GM23248 (cell line): ENCODE data around the gene DDX39B. TPM values are rescaled to one million over a fixed set of nuclear protein-coding genes. Genes with fewer than 3 reads are reported as not detected.

ENCODE experiments used
- DNase-seq: peaks from one replicate; pipeline ENCODE4 v3.0.0-alpha.2; 2015
- H2AFZ ChIP-seq: fragments of 200-600 bp; sonication (generic); 2 replicates; pipeline ENCODE4 v1.6.1; 2016; ENCODE audit warnings: antibody characterized with exemption
- H3F3A ChIP-seq: fragments of 200-600 bp; sonication (generic); 2 replicates; pipeline ENCODE4 v1.6.1; 2016; ENCODE audit warnings: mild to moderate bottlenecking, antibody characterized with exemption, mixed run types; ENCODE audit not compliant: insufficient read depth
- H3K27ac ChIP-seq: fragments of 200-600 bp; sonication (generic); 2 replicates; pipeline ENCODE4 v1.5.1; 2016; ENCODE audit warnings: mild to moderate bottlenecking
- H3K27me3 ChIP-seq: fragments of 200-600 bp; sonication (generic); replicated peaks from 2 replicates; pipeline ENCODE4 v1.6.1; 2016; ENCODE audit warnings: mild to moderate bottlenecking; ENCODE audit not compliant: insufficient read depth
- H3K36me3 ChIP-seq: fragments of 200-600 bp; sonication (generic); 2 replicates; pipeline ENCODE4 v1.6.1; 2016; ENCODE audit warnings: low read depth, mild to moderate bottlenecking
- H3K4me1 ChIP-seq: fragments of 200-600 bp; sonication (generic); 2 replicates; pipeline ENCODE4 v1.6.1; 2016; ENCODE audit warnings: mild to moderate bottlenecking; ENCODE audit not compliant: insufficient read depth
- H3K4me2 ChIP-seq: fragments of 200-600 bp; sonication (generic); one replicate; pipeline ENCODE4 v1.6.1; 2016; ENCODE audit warnings: mild to moderate bottlenecking; ENCODE audit not compliant: unreplicated experiment
- H3K4me3 ChIP-seq: fragments of 200-600 bp; sonication (generic); 2 replicates; pipeline ENCODE4 v1.5.1; 2016; ENCODE audit warnings: mild to moderate bottlenecking
- H3K79me2 ChIP-seq: fragments of 200-600 bp; sonication (generic); 2 replicates; pipeline ENCODE4 v1.6.1; 2016; ENCODE audit warnings: mild to moderate bottlenecking; ENCODE audit not compliant: insufficient read depth
- H3K9ac ChIP-seq: fragments of 200-600 bp; sonication (generic); 2 replicates; pipeline ENCODE4 v1.6.1; 2016; ENCODE audit warnings: mild to moderate bottlenecking
- H3K9me2 ChIP-seq: fragments of 200-600 bp; sonication (generic); 2 replicates; pipeline ENCODE4 v1.6.1; 2016; ENCODE audit warnings: mixed run types, mild to moderate bottlenecking, moderate library complexity; ENCODE audit not compliant: insufficient read depth
- H3K9me3 ChIP-seq: fragments of 200-600 bp; sonication (generic); one replicate; pipeline ENCODE4 v1.6.1; 2017; ENCODE audit warnings: low read depth
- H4K20me1 ChIP-seq: fragments of 200-600 bp; sonication (generic); 2 replicates; pipeline ENCODE4 v1.6.0; 2016; ENCODE audit not compliant: insufficient read depth
- EZH2 ChIP-seq: fragments of 200-600 bp; sonication (generic); IDR thresholded peaks from 2 replicates; pipeline ENCODE4 v1.6.1; 2018; ENCODE audit warnings: antibody characterized with exemption, mild to moderate bottlenecking; ENCODE audit not compliant: insufficient read depth, poor library complexity, severe bottlenecking
- EZH2phosphoT487 ChIP-seq: fragments of 200-600 bp; sonication (generic); IDR thresholded peaks from 2 replicates; pipeline ENCODE4 v1.6.1; 2018; ENCODE audit warnings: antibody characterized with exemption, moderate library complexity, mild to moderate bottlenecking, low read depth; ENCODE audit not compliant: insufficient read depth
- WGBS, 2 experiments: methylation state at CpG; one replicate each; pipeline ENCODE4 v1.1.6; 2015 to 2017; ENCODE audit warnings: low lambda C conversion rate in 2 of 2, low coverage in 1 of 2; ENCODE audit errors: missing lambda C conversion rate in 2 of 2; 5-methylcytosine and 5-hydroxymethylcytosine counted together
- in situ Hi-C: fragments of 300-500 bp; cut with MboI; formaldehyde crosslinking; loops from 2 replicates; pipeline ENCODE4 v1.15.0; 2020
- polyA plus RNA-seq: library from polyadenylated mRNA; unstranded; fragments of >200 nt; fragmentation: Nextera tagmentation; extraction: Ambion mirVana; gene quantifications from 2 replicates; pipeline ENCODE4 v1.2.1, GENCODE V29; 2016
- total RNA-seq: library from RNA; depleted of rRNA; stranded (reverse); fragments of >200 nt; shearing (Covaris generic); gene quantifications from 2 replicates; pipeline ENCODE4 v1.2.3, GENCODE V29; 2014

The DDX39B gene
- total and polyA plus RNA-seq, 2 experiments from 2014 or later = 197 to 415 TPM

DNA sequence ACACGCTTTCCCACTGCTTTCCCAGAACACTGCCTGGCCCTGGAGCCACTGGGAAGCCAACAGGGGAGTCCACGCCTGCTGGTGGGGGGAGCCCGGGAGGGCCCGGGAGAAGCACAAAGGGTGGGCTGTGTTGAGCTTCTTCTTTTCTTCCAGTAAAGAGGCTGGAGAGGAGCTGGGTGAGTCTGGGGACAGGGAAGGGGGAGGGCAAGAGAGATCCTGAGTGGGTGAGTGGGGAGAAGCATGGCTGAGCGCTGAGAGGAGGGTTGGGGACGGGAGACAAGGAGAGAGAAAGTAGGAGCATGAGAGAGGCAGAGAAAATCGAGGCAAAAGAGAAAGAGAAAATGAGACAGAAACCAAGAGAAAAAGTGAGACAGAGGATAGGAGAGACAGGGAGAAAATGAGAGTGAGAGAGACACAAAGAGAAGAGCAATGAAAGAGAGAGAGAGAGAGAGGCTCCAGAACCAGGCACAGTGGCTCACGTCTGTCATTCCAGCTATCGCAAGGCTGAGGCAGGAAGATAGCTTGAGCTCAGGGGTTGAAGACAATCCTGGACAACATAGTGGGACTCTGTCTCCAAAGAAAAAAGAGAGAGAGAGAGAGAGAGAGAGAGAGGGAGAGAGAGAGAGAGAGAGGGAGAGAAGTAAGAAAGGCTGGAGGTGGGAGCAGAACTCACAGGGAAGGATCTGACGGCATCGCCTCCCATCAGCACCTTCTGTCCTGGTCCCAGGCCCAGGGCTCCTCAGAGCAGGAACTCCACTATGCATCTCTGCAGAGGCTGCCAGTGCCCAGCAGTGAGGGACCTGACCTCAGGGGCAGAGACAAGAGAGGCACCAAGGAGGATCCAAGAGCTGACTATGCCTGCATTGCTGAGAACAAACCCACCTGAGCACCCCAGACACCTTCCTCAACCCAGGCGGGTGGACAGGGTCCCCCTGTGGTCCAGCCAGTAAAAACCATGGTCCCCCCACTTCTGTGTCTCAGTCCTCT is 46.3 kb upstream of the DDX39B start:
- Histone ChIP-seq H3K4me1 (0 out of 2 replicates have a peak, but pooled peaks cover 4% of the 10 kb centered on the region), H4K20me1 (no peaks in the 10 kb centered on the region), H2AFZ (no peak overlapping the region), H3K4me3 (no peak overlapping the region), H3F3A (no peaks in the 10 kb centered on the region), H3K9me2 (no peaks in the 10 kb centered on the region), H3K79me2 (no peaks in the 10 kb centered on the region), H3K4me2 (no peak overlapping the region), H3K27ac (no peak overlapping the region), H3K9ac (no peak overlapping the region), H3K9me3 (no peaks in the 10 kb centered on the region), H3K27me3 (no peaks in the 10 kb centered on the region), H3K36me3 (no peaks in the 10 kb centered on the region)
- WGBS, 2 experiments = 67 to 69% methylated on average over 10 to 12 of the region's 12 CpGs
- TF ChIP-seq EZH2phosphoT487 (no peak), EZH2 (no peak)
- DNase-seq = no peak
- in situ Hi-C loops = no loop called here

DNA sequence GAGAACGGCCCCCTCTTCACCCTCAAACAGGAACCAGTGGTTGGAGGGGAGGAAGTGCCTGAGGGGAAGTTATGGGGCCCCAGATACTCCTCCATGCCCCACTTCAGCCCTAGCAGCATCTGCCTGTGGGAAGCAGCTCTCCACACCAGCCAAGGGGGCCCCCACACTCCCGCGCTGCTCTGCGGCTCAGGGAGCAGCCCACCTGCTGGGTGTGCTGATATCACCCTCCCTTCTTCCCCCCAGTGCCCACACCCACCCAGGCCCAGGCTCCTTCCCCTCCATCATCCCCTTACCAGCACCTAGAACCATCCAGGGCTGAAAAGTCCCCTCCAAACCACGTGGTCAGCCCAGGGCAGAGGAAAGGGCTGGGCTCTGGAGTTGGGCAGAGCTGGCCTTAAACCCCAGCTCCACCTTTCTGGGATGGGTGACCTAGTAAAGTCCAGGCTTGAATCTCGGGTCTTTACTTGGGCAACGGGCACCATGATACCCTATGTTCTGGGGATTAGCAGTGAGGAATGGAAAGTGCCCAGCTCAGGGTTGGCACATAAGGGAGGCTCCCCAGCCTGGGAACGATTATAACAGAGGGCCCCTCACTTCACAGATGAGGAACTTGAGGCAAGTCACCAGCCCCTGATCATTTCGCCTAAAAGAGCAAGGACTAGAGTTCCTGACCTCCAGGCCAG is 44.9 kb upstream of the DDX39B start:
- no peaks in the 10 kb centered on the region for H3K9me3 ChIP-seq
- H3K4me3 ChIP-seq = no peak overlapping the region
- H3K27ac ChIP-seq = no peak overlapping the region
- H3K27me3 ChIP-seq = no peaks in the 10 kb centered on the region
- DNase-seq = no peak
- no peaks in the 10 kb centered on the region for H3F3A ChIP-seq
- no peaks in the 10 kb centered on the region for H3K36me3 ChIP-seq
- H4K20me1 ChIP-seq = no peaks in the 10 kb centered on the region
- H3K9me2 ChIP-seq = no peaks in the 10 kb centered on the region
- no peak overlapping the region for H2AFZ ChIP-seq
- no peak overlapping the region for H3K9ac ChIP-seq
- in situ Hi-C loops = no loop called here
- H3K4me2 ChIP-seq = no peak overlapping the region
- H3K4me1 ChIP-seq = peaks cover 5% of the 10 kb centered on the region; the same call in 1 of the 2 replicates
- TF ChIP-seq EZH2 = no peak
- TF ChIP-seq EZH2phosphoT487 = no peak
- 56 to 63% methylated on average over 9 of the region's 9 CpGs for WGBS, 2 experiments
- no peaks in the 10 kb centered on the region for H3K79me2 ChIP-seq

DNA sequence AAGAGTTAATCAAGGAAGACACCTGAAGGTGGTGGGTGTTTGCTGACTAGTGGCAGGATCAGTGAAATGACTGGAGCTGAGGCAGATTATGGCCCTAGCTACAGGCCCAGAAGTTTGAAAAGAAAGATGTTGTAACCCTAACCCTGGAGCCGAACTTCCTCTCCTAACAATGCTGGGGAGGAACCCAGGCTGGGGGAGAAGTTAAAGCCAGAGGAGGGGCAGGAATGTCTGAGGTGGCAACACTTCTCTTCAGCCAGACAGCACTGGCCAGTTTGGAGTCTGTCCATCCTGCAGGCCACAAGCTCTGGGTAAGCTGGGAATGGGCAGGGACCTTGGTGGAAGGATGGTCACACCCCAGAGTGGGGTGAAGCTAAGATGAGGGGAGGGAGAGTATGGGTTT is 44.2 kb upstream of the DDX39B start, which contains the start of gene LST1:
TSS of gene LST1 (plus strand) at position 270 of the 400 bp plus-strand sequence. CDS start 1,023 bp downstream, outside the sequence.
- Histone ChIP-seq H3K9me2 (no peaks in the 10 kb centered on the region), H3K27ac (no peak within 1 kb of the TSS), H3K27me3 (no peaks in the 10 kb centered on the region), H3K9ac (no peak within 1 kb of the TSS), H3K4me2 (no peak within 1 kb of the TSS), H3K36me3 (no peaks in the 10 kb centered on the region), H3K79me2 (no peaks in the 10 kb centered on the region), H3F3A (no peaks in the 10 kb centered on the region), H3K4me1 (peaks cover 8% of the 10 kb centered on the region; the same call in 1 of the 2 replicates), H2AFZ (no peak within 1 kb of the TSS), H4K20me1 (no peaks in the 10 kb centered on the region), H3K4me3 (no peak within 1 kb of the TSS), H3K9me3 (no peaks in the 10 kb centered on the region)
- WGBS, 2 experiments = 26 to 56% methylated on average over 1 of the region's 1 CpG
- no peak for TF ChIP-seq EZH2phosphoT487
- TF ChIP-seq EZH2 = no peak
- in situ Hi-C loops = no loop called here
- no peak for DNase-seq

DNA sequence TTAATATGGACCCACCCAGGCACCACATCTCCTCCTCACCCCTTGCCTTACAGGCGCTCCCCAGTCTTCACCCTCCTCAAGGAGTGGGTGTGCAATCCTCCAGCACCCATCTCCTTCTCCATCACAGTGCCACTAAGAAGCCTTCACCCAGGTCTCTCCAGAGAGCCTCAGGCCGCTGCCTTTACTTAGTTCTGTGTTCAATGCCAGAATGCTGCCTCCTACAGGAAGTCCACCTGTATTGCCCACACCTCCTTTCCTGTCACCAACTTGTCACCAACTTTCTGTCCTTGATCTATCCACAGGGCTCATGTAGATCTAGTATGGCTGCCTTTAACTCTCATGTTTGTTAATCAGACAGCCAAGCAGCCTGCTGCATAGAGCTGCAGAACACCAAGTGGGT is 43.7 kb upstream of the DDX39B start:
- no peak for TF ChIP-seq EZH2phosphoT487
- no peak for TF ChIP-seq EZH2
- in situ Hi-C loops = no loop called here
- no peak overlapping the region for H3K9ac ChIP-seq
- no peaks in the 10 kb centered on the region for H3K27me3 ChIP-seq
- WGBS, 2 experiments = 56 to 58% methylated on average over 2 of the region's 2 CpGs
- H3F3A ChIP-seq = no peaks in the 10 kb centered on the region
- H3K27ac ChIP-seq = no peak overlapping the region
- peaks cover 8% of the 10 kb centered on the region; the same call in 1 of the 2 replicates for H3K4me1 ChIP-seq
- H3K79me2 ChIP-seq = no peaks in the 10 kb centered on the region
- no peak overlapping the region for H2AFZ ChIP-seq
- peak; percentile 30 for DNase-seq
- no peaks in the 10 kb centered on the region for H3K36me3 ChIP-seq
- H3K9me3 ChIP-seq = no peaks in the 10 kb centered on the region
- no peaks in the 10 kb centered on the region for H3K9me2 ChIP-seq
- H3K4me3 ChIP-seq = no peak overlapping the region
- no peak overlapping the region for H3K4me2 ChIP-seq
- no peaks in the 10 kb centered on the region for H4K20me1 ChIP-seq
